ENCODE data around the gene SLC6A1.
"Not testable (repeated sequence)": the region's sequence is repeated elsewhere in the genome, so short reads cannot be mapped to it uniquely, and the experiment has no call there.

The SLC6A1 gene

DNA sequence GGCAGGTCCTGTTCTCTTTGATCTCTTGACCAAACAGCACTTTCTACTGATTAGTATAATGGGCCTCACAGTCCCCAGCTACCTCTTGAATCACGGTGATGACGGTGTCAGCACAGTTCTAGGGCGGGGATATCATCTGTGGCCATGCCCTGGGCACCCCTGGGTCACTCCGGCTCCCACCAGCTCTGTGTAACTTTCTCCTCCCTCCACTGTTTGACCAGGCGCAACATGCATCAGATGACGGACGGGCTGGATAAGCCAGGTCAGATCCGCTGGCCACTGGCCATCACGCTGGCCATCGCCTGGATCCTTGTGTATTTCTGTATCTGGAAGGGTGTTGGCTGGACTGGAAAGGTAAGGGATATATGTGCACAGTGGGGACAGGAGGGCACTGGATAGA lies 29.6 kb downstream of the SLC6A1 start:
- FAIRE-seq, result no peak

DNA sequence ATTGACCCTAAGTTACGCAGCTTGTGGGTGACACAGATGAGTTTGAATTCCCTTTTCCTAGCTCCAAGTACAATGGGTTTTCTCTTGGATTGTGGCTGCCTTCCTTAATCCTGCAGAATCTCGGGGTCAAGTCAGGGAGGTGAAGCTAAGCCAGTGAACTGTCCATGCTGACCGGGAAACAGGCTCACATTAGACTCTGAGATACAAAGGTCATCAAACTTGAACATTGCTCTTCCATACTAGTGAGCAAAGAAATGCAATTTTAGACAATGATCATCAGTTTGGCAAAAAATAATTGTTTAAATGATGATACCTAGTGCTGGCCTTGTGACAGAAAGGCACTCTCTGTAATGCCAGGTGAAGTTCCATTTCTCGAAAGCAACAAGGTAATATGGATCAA lies 31.6 kb downstream of the SLC6A1 start:
- FAIRE-seq, result no peak

GRCh38 chr3:11029948-11030347 lies 37.4 kb downstream of the SLC6A1 start:
- FAIRE-seq, result no peak

DNA sequence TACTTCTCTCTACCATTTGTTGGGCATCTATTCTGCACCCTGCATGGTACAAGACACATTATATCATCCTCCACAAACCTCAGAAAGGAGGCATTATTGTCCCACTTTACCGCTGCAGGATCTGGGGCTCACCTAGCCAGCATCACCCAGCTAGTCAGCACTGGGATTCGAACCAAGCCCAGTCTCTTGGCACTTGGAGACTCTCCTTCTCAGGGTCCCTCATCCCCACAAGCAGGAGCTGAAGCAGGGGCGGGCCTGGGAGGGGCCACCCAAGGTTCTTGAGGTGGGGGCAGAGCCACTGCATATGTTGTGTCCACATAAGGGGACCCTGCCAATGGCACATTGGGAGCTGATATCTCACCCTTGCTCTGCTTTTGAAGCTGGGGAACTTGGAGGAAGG lies 41.3 kb downstream of the SLC6A1 start:
- no peak for FAIRE-seq

GRCh38 chr3:11034309-11034985 lies 41.9 kb downstream of the SLC6A1 start:
- FAIRE-seq, result no peak

DNA sequence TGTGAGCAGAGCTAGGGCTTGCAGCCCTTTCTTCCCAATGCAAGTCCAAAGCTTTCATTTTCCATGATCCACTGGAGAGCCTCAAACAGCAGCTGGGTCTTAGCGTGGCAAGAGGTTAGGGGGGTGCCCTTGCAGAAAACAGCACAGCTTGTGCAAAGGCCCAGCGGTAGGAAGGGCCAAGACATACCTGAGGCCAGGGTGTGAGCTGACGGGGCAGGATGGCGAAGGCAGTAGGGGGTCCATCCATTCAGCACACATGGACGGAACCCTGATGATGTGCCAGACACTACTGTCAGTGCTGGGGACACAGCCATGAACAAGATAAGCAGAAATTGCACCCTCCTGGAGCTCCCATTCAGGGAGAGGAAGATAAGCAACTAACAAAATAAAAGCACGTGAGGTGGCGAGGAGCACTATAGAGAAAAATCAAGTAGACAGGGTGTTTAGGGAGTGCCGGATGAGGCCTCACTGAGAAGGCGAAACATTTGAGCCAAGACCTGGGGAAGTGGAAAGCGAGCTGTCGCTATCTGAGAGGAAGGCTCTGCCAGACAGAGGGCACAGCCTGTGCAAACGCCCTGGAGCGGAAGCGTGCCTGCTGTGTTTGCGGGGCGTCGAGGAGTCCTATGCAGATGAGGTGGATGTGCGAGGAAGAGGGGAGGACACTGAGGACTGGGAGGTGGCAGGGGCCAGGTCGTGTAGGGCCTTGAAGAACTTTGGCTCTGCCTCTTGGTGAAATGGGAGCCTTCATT lies 43.4 kb downstream of the SLC6A1 start:
- no peak for FAIRE-seq

DNA sequence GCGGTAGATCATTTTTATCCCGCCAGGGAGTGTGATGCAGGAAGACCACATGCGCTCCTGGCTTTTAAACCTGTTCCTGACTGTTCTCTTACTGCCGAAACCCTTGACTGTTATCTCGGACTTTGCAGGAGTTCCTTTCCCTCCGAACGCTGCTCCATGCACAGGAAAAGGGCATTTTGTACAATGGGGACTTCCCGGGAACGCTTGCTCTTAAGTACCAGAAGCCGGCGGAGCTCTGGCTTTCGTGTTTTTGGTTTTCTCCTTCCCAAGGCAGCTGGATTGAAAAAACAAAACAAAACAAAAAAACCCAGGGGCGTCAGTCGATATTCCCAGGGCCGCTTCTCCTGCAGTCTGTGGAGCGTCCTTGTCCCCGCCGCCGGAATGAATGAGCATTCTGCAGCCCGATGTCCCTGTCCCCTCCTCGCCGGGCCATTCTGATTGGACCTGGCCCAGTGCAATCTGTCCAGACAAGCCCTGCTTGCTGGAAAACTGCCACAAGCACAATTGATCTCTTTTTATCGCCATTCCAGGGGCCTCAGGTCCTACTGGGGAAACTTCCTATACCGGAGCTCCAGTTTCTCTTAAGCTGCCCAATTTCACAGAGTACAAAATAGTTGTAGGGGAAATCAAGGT lies 44.8 kb downstream of the SLC6A1 start:
- no peak for FAIRE-seq

DNA sequence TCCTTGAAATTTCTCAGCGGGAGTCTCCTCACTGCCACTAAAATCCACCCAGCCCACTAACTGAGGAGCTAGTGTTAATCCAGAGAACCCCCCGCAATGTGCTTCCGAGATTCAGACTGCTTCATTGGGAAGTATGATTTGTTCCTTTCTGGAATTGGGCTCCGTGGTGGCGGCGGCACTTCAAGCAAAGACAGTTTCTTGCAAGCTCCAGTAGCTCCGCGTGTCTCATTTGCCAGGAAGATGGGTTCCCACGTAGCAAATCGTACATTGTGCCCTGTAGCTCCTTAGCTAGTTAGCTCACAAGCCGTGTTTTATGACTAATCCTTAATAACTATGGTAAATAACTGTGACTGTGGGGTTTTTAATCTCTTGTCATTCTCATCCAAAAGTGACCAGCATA lies 45.4 kb downstream of the SLC6A1 start:
- no peak for FAIRE-seq

- FAIRE-seq, result no peak
Measured at GRCh38 chr3:11045536-11045935, 53.0 kb downstream of the SLC6A1 start.

DNA sequence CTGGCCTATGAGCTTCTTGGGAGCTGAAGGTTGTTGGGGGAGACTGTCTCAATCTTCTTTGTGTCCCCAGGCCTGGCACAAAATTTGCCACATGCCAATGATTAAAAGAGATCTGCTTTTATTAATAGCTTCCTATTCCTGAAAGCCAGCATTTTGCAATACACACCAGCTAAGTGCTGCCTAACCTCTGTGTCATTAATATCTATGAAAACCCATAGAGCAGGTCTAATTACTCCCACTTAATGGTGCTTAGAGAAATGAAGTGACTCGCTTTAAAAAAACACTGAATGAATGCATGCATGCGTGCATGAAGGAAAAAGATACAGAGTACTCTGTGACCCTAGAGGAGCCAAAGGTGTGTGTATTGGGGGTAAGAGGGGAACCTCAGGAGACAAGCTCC lies 55.0 kb downstream of the SLC6A1 start:
- no peak for FAIRE-seq

GRCh38 chr3:11050666-11051323 lies 58.2 kb downstream of the SLC6A1 start:
- no peak for FAIRE-seq

- no peak for FAIRE-seq
Measured at GRCh38 chr3:11053926-11054503, 61.5 kb downstream of the SLC6A1 start.

DNA sequence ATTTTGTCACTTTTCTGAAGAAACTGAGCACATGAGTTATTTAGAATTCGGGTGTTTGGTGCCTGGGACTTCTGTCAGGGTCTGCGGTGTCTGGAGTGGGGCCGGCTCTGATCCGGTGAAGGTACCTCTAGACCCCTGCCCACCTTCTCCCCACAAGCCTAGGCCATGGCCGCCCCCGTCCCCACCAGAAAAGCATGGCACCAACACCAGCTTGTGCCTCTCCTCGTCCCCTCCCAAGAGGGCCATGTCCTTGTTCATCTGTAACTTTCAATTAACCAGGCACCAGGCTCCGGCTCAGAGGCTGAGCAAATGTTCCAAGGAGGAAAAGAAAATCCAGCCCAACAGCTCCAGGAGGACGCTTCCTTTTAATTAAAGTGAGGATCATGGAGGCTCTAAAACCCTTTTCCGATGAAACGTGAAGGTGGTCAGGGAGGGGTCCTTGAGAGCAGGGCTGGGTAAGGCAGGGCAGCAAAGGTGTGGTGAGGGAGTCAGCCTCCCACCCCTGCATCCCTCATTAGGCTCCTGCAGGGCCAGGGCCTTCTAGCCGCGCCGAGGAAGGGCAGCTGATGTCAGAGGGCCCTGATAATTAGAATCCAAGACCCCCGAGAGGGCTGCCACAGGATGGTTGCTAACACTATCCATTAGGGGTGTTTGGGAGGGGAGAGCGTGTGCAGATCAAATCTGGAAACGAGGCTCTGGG lies 62.3 kb downstream of the SLC6A1 start:
- no peak for FAIRE-seq

DNA sequence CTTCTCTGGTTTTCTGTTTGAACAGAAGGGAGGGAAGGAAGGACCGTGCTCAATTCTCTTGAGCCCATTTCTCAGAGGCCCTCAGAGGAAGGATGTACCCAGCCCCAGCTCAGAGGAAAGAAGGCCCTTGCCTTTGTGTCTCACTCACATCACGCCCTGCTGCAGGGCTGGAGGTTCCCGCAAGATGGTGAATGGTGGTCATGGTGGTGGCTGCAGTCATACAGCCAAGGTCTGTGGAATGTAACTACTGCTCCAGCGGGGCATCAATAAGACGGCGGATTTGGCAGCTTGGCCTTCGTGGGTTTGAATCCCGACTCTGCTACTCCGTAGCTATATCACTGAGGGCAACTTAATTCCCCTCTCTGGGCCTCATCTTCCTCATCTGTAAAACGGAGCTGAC lies 62.9 kb downstream of the SLC6A1 start:
- FAIRE-seq, result no peak

DNA sequence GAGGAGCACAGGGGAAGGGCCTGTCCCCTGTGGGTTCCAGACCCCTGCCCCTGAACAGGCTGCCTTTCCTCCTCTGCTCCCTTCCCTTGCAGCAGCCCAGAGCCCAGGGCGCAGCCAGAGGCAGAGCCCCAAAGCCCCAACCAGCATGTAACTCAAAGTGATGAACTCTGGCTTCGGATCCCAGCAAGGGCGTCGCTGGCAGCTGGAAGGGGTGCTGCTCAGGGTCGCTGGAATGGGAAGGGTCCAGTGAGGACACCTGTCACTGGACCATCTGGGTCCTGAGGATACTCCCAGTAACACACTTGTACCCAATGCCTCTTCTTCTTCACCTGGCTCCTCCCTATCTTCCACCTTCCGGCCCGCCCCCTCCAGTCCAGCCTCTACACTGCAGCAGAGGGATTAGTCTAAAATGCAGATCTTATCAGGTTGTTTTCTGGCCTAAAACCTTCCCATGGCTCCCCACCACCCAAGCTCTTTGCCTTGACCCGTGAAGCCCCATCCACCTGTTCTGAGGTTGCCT lies 64.0 kb downstream of the SLC6A1 start:
- FAIRE-seq, result no peak

GRCh38 chr3:11057655-11058054 lies 65.1 kb downstream of the SLC6A1 start:
- FAIRE-seq, result no peak

DNA sequence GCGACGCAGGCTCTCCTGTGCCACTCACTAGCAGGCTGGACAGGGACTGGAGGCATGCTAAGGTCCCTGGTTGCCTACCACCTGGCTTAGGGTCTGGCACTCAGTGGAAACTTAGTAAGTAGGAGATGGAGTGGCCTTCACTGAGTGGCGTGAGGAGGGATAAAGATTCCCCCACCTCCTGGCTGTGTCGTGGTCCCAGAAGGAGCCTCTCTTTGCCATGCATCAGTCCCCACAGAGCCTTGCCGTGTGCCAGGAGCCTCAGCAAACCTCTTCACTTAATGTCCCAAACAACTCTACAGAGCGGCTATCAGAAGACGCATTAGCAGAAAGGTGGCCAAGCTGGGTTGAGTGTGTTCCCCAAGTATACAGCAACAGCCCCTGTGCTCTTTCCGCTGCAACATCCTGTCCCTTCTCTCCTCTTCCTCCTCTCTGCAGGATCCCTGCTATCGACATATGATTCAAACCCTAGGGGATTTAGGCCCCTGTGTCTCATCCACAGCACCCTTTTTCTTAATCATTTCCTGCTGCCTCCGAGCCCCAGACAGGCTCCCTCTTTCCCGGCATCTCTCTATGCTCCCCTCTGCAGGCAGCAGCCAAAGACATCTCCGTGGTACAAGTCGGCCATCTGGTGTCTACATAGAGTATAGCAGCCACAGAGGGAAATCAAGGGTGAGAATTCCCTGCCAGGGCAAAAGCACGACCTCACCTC lies 66.7 kb downstream of the SLC6A1 start:
- no peak for FAIRE-seq

DNA sequence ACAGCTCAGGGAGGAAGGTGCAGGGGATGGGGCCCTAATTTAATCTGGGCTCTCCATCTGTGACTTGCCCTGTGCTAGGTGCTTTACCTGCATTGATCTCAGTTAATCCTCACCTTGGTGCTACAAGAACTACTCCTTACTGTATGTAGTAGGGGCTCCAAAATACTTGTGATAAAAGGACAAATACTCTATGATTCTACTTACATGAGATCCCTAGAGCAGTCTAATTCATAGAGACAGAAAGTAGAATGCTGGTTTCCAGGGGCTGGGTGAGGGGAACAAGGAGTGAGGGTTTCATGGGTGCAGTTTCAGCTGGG lies 67.2 kb downstream of the SLC6A1 start:
- FAIRE-seq, result no peak

- FAIRE-seq, result no peak
Measured at GRCh38 chr3:11060500-11061251, 68.1 kb downstream of the SLC6A1 start.

GRCh38 chr3:11061268-11061871 lies 68.8 kb downstream of the SLC6A1 start:
- not testable (repeated sequence) for FAIRE-seq

- FAIRE-seq, result no peak
Measured at GRCh38 chr3:11062704-11063103, 70.2 kb downstream of the SLC6A1 start.

All from colon (tissue), 2 donors.